H1 (cell line): Measurements from ENCODE around the gene TTC6. TPM values are rescaled to one million over a fixed set of nuclear protein-coding genes. Genes with fewer than 3 reads are reported as not detected.

Source experiments
- CTCF ChIA-PET: fragments of 300-600 bp; sonication (Branson Sonifier 250); formaldehyde crosslinking; loops from one replicate; lab custom pipeline; 2021; ENCODE audit not compliant: partially characterized antibody; lab: Charles Lee
- POLR2A ChIA-PET: fragments of 300-600 bp; sonication (Branson Sonifier 250); formaldehyde crosslinking; loops from one replicate; lab custom pipeline; 2021; ENCODE audit warnings: inconsistent platforms; ENCODE audit not compliant: partially characterized antibody; lab: Charles Lee
- DNase-seq, 2 experiments: peaks; one replicate each; pipeline versions ENCODE4 v3.0.0 to v3.0.0-alpha.2; 2010 to 2022; ENCODE audit warnings: low spot score in 2 of 2, low read depth in 1 of 2, mixed read lengths in 1 of 2
- FAIRE-seq: peaks from 2 replicates; lab custom pipeline; 2011; peaks lifted over from hg19 to GRCh38; lab: Jason Lieb, UNC
- H2AFZ ChIP-seq: 2 replicates; pipeline ENCODE4 v1.8.1; 2012; ENCODE audit warnings: low read length, inconsistent platforms
- H2AK5ac ChIP-seq: 2 replicates; pipeline ENCODE4 v1.6.1; 2013; ENCODE audit warnings: low read depth, low read length
- H2BK120ac ChIP-seq: replicated peaks from 2 replicates; pipeline ENCODE3; 2013; ENCODE audit warnings: low read depth, low read length, inconsistent platforms
- H2BK12ac ChIP-seq: 2 replicates; pipeline ENCODE4 v1.6.1; 2013; ENCODE audit warnings: low read depth, low read length
- H2BK15ac ChIP-seq: 2 replicates; pipeline ENCODE4 v1.6.1; 2013; ENCODE audit warnings: low read length
- H2BK20ac ChIP-seq: 2 replicates; pipeline ENCODE4 v1.6.1; 2013; ENCODE audit warnings: low read length
- H2BK5ac ChIP-seq: 2 replicates; pipeline ENCODE4 v1.6.1; 2013; ENCODE audit warnings: low read depth, low read length
- H3K14ac ChIP-seq: 2 replicates; pipeline ENCODE4 v1.6.1; 2013; ENCODE audit warnings: inconsistent platforms; ENCODE audit not compliant: insufficient read length
- H3K18ac ChIP-seq: 2 replicates; pipeline ENCODE4 v1.6.1; 2013; ENCODE audit warnings: low read length; ENCODE audit errors: extremely low read depth
- H3K23ac ChIP-seq: 2 replicates; pipeline ENCODE4 v1.6.1; 2013; ENCODE audit warnings: inconsistent platforms; ENCODE audit not compliant: insufficient read length
- H3K23me2 ChIP-seq: 2 replicates; pipeline ENCODE4 v1.6.1; 2013; ENCODE audit warnings: low read depth, low read length
- H3K27ac ChIP-seq: 2 replicates; pipeline ENCODE4 v1.6.1; 2011; ENCODE audit warnings: low read depth, low read length, inconsistent platforms
- H3K27me3 ChIP-seq, 4 experiments: replicated peaks in 1 of 4; 1 replicate in 1 of 4; 2 replicates in 3 of 4; pipeline versions ENCODE4 v1.6.1 to v1.8.1; 2011 to 2013; ENCODE audit warnings: low read length in 3 of 4, mild to moderate bottlenecking in 3 of 4, inconsistent platforms in 2 of 4, mixed read lengths in 2 of 4, moderate library complexity in 1 of 4; ENCODE audit not compliant: control insufficient read depth in 3 of 4, insufficient read depth in 3 of 4; ENCODE audit errors: extremely low read depth in 1 of 4
- H3K36me3 ChIP-seq, 4 experiments: 2 replicates each; pipeline versions ENCODE4 v1.6.1 to v1.8.1; 2011 to 2013; ENCODE audit warnings: mild to moderate bottlenecking in 4 of 4, low read length in 3 of 4, moderate library complexity in 2 of 4, control low read depth in 1 of 4, inconsistent platforms in 1 of 4; ENCODE audit not compliant: insufficient read depth in 4 of 4, control insufficient read depth in 2 of 4
- H3K4ac ChIP-seq: replicated peaks from 2 replicates; pipeline ENCODE3; 2013; ENCODE audit warnings: low read length, low read depth, mixed read lengths, inconsistent platforms; ENCODE audit not compliant: insufficient read length
- H3K4me1 ChIP-seq, 4 experiments: replicated peaks in 1 of 4; 1 replicate in 1 of 4; 2 replicates in 3 of 4; pipeline versions ENCODE4 v1.6.1 to v1.8.1; 2011 to 2013; ENCODE audit warnings: low read length in 3 of 4, inconsistent platforms in 2 of 4, mixed read lengths in 1 of 4; ENCODE audit not compliant: insufficient read depth in 4 of 4, control insufficient read depth in 3 of 4
- H3K4me2 ChIP-seq, 2 experiments: 2 replicates each; pipeline versions ENCODE4 v1.6.1 to v1.8.1; 2011 to 2013; ENCODE audit warnings: low read depth in 2 of 2, low read length in 2 of 2, control low read depth in 1 of 2, inconsistent platforms in 1 of 2, mild to moderate bottlenecking in 1 of 2; ENCODE audit not compliant: insufficient read depth in 1 of 2
- H3K4me3 ChIP-seq, 4 experiments: fragments of 200-600, 300-600 bp in 1 of 4; sonication (generic), shearing (Covaris generic), sonication (Bioruptor Twin) in 1 of 4; 2 replicates each; pipeline versions ENCODE4 v1.5.1 to v1.8.1; 2011 to 2016; ENCODE audit warnings: low read length in 4 of 4, low read depth in 3 of 4, control low read depth in 2 of 4, inconsistent platforms in 2 of 4, mild to moderate bottlenecking in 2 of 4, mixed read lengths in 1 of 4, moderate library complexity in 1 of 4; ENCODE audit not compliant: insufficient read depth in 2 of 4; ENCODE audit errors: extremely low read depth in 1 of 4
- H3K56ac ChIP-seq: replicated peaks from 2 replicates; pipeline ENCODE3; 2013; ENCODE audit warnings: low read depth, mild to moderate bottlenecking, mixed read lengths, low read length, inconsistent platforms; ENCODE audit not compliant: insufficient read length
- H3K79me1 ChIP-seq: 2 replicates; pipeline ENCODE4 v1.6.1; 2013; ENCODE audit warnings: low read depth, low read length, control low read depth
- H3K79me2 ChIP-seq, 2 experiments: 2 replicates each; pipeline versions ENCODE4 v1.6.1 to v1.8.1; 2012 to 2013; ENCODE audit warnings: low read length in 2 of 2, mild to moderate bottlenecking in 2 of 2, inconsistent platforms in 1 of 2; ENCODE audit not compliant: insufficient read depth in 2 of 2, control insufficient read depth in 1 of 2
- H3K9ac ChIP-seq, 4 experiments: replicated peaks in 1 of 4; 1 replicate in 1 of 4; 2 replicates in 3 of 4; pipeline versions ENCODE4 v1.6.1 to v1.8.1; 2011 to 2013; ENCODE audit warnings: low read depth in 3 of 4, low read length in 3 of 4, control low read depth in 2 of 4, mild to moderate bottlenecking in 2 of 4, moderate library complexity in 2 of 4, inconsistent platforms in 1 of 4; ENCODE audit errors: extremely low read depth in 1 of 4
- H3K9me3 ChIP-seq, 2 experiments: 2 replicates each; pipeline versions ENCODE4 v1.6.1 to v1.8.1; 2012 to 2013; ENCODE audit warnings: mild to moderate bottlenecking in 2 of 2, moderate library complexity in 2 of 2, control low read depth in 1 of 2, inconsistent platforms in 1 of 2, low read depth in 1 of 2, low read length in 1 of 2, mixed read lengths in 1 of 2; ENCODE audit not compliant: insufficient read depth in 2 of 2
- H4K20me1 ChIP-seq, 2 experiments: replicated peaks in 1 of 2; 2 replicates each; pipeline versions ENCODE3 to v1.8.1; 2011 to 2013; ENCODE audit warnings: inconsistent platforms in 2 of 2, low read length in 2 of 2, mild to moderate bottlenecking in 1 of 2; ENCODE audit not compliant: insufficient read depth in 2 of 2, control insufficient read depth in 1 of 2
- H4K5ac ChIP-seq: 2 replicates; pipeline ENCODE4 v1.6.1; 2013; ENCODE audit warnings: low read length, low read depth, mixed read lengths, inconsistent platforms; ENCODE audit not compliant: insufficient read length
- H4K8ac ChIP-seq: 2 replicates; pipeline ENCODE4 v1.8.0; 2013; ENCODE audit warnings: mild to moderate bottlenecking, moderate library complexity, low read length, inconsistent platforms; ENCODE audit not compliant: insufficient read depth; ENCODE audit errors: extremely low read depth
- H4K91ac ChIP-seq: replicated peaks from 2 replicates; pipeline ENCODE3; 2013; ENCODE audit warnings: low read length, mixed read lengths, inconsistent platforms; ENCODE audit not compliant: insufficient read length
- BACH1 ChIP-seq: IDR thresholded peaks from 2 replicates; pipeline ENCODE4 v1.6.1; 2012; ENCODE audit warnings: low read length, improper control_type of control experiment
- CBX5 ChIP-seq: fragments of 300-800, 300-1000 bp; sonication (generic); IDR thresholded peaks from 2 replicates; pipeline ENCODE4 v1.7.1; 2016; ENCODE audit warnings: antibody characterized with exemption, low read length, low read depth
- CEBPB ChIP-seq: IDR thresholded peaks from 2 replicates; pipeline ENCODE4 v1.6.1; 2012; ENCODE audit warnings: low read depth, low read length
- CHD1 ChIP-seq: IDR thresholded peaks from 2 replicates; pipeline ENCODE4 v1.6.1; 2012; ENCODE audit warnings: low read depth, low read length, improper control_type of control experiment
- CREB1 ChIP-seq: IDR thresholded peaks from 2 replicates; pipeline ENCODE4 v1.6.1; 2012; ENCODE audit warnings: inconsistent platforms
- HDAC6 ChIP-seq: IDR thresholded peaks from one replicate; pipeline ENCODE4 v1.7.1; 2012; ENCODE audit warnings: low read depth, mild to moderate bottlenecking, inconsistent platforms, low read length, moderate library complexity
- MAX ChIP-seq: IDR thresholded peaks from 2 replicates; pipeline ENCODE4 v1.6.1; 2012; ENCODE audit warnings: inconsistent platforms
- WGBS, 2 experiments: shearing (Covaris generic) in 1 of 2; methylation state at CpG; one replicate each; pipeline versions ENCODE4 v1.1.6 to v1.1.7; 2013 to 2015; ENCODE audit warnings: low lambda C conversion rate in 2 of 2, mixed read lengths in 2 of 2, inconsistent platforms in 1 of 2, low coverage in 1 of 2, missing lambda C conversion rate in 1 of 2; ENCODE audit not compliant: insufficient replicate concordance in 2 of 2, insufficient coverage in 1 of 2, insufficient read length in 1 of 2; ENCODE audit errors: extremely low coverage in 1 of 2, missing lambda C conversion rate in 1 of 2; 5-methylcytosine and 5-hydroxymethylcytosine counted together
- polyA plus RNA-seq, 7 experiments: library from polyadenylated mRNA; depleted of rRNA in 3 of 7; stranded (reverse) in 5 of 7; unstranded in 2 of 7; fragments of >200 nt in 5 of 7; fragments of 200-250 nt in 2 of 7; gene quantifications; 1 replicate in 5 of 7; 2 replicates in 1 of 7; 4 replicates in 1 of 7; pipeline versions ENCODE4 v1.2.1 to v1.2.3, GENCODE V29; 2011 to 2013; ENCODE audit warnings: missing spikeins in 2 of 7, mixed read lengths in 2 of 7
- total RNA-seq: library from RNA; stranded (reverse); fragmentation: NEBNext Ultra II Directional; extraction: Animal tissue kit (Norgen Biotek cat#: 25700); gene quantifications from 2 replicates; pipeline ENCODE4 v1.2.1, GENCODE V29; 2021

TTC6 gene
- total and polyA plus RNA-seq, 2 of the 8 experiments (the other 6 are each of a cell fraction or from before 2014, with no cell fraction given) = 0.02 TPM; not detected in 1

- no peak overlapping the region for H3K4me3 ChIP-seq
- POLR2A ChIA-PET = no interaction called here
- no peak overlapping the region for H2BK12ac ChIP-seq
- H4K5ac ChIP-seq = no peak overlapping the region
- CTCF ChIA-PET = interaction anchor here (0.6 to 2.1 kb wide), 5 partner anchors 10 to 265 kb away, joined by 3 to 7 read pairs (median 3); no protein-coding TSS in a partner anchor
- peaks cover 7 to 11% of the 10 kb centered on the region in 2 experiments for H3K9me3 ChIP-seq
- no peak overlapping the region for H3K56ac ChIP-seq
- DNase-seq = no peak
- peak overlapping the region in 1 of 2 experiments; percentile 35; a peak in 1 of 4 replicates for H3K4me2 ChIP-seq
- no peak overlapping the region for H2BK5ac ChIP-seq
- no peak overlapping the region for H2AK5ac ChIP-seq
- no peak overlapping the region for H2BK120ac ChIP-seq
- H2AFZ ChIP-seq = no peak overlapping the region
- H3K27me3 ChIP-seq = peaks cover 0 to 4% (median 1%) of the 10 kb centered on the region in 4 experiments; a peak in 1 of 7 replicates
- H3K14ac ChIP-seq = no peak overlapping the region
- 82% methylated on average over 30 of the region's 52 CpGs; no CpG with 5 or more reads in 1 of the 2 experiments for WGBS, 2 experiments
- FAIRE-seq = no peak
- H3K23me2 ChIP-seq = no peaks in the 10 kb centered on the region
- TF ChIP-seq CBX5 (no peak), MAX (no peak), CREB1 (no peak), CHD1 (no peak), HDAC6 (no peak), CEBPB (no peak), BACH1 (no peak)
- H4K8ac ChIP-seq = no peak overlapping the region
- no peak overlapping the region for H3K9ac ChIP-seq
- no peaks in the 10 kb centered on the region for H3K79me1 ChIP-seq
- no peak overlapping the region for H2BK15ac ChIP-seq
- H3K36me3 ChIP-seq = no peaks in the 10 kb centered on the region
- no peak overlapping the region for H3K23ac ChIP-seq
- no peak overlapping the region for H2BK20ac ChIP-seq
- no peaks in the 10 kb centered on the region for H4K20me1 ChIP-seq
- no peaks in the 10 kb centered on the region for H3K79me2 ChIP-seq
- no peaks in the 10 kb centered on the region for H3K4me1 ChIP-seq
- H4K91ac ChIP-seq = no peak overlapping the region
- H3K18ac ChIP-seq = no peak overlapping the region
- no peak overlapping the region for H3K27ac ChIP-seq
- H3K4ac ChIP-seq = no peak overlapping the region
Observed at GRCh38 chr14:37610945-37611523, 15.6 kb downstream of the TTC6 start.
